SK-N-SH treated with all-trans-retinoic acid at 6 μM for 48 hours (cell line): ENCODE data around the gene ARHGAP10.

ENCODE experiments used
- CSDC2 ChIP-seq: fragments of 250-450 bp; sonication (Bioruptor Pico); IDR thresholded peaks from 2 replicates; pipeline ENCODE4 v1.5.0; 2020; ENCODE audit warnings: mild to moderate bottlenecking, moderate library complexity
- RARB ChIP-seq: fragments of 250-450 bp; sonication (Bioruptor Pico); IDR thresholded peaks from 2 replicates; pipeline ENCODE4 v1.8.0; 2021; ENCODE audit warnings: mild to moderate bottlenecking, moderate library complexity
- ZC3H10 ChIP-seq: fragments of 250-450 bp; sonication (Bioruptor Pico); IDR thresholded peaks from 2 replicates; pipeline ENCODE4 v1.5.1; 2021; ENCODE audit warnings: mild to moderate bottlenecking, moderate library complexity

GRCh38 chr4:147769386-147769785 lies 37.5 kb downstream of the ARHGAP10 start:
- TF ChIP-seq CSDC2 (CRISPR knock-in tag) (no peak), ZC3H10 (CRISPR knock-in tag) (no peak), RARB (CRISPR knock-in tag) (no peak)
